Peyer's patch (tissue), 4 donors: ENCODE measurements around the gene POLD2. TPM values are rescaled to one million over a fixed set of nuclear protein-coding genes. Genes with fewer than 3 reads are reported as not detected.

Experiments
- DNase-seq, 3 donors: peaks; one replicate each; pipeline ENCODE4 v3.0.0-alpha.2; 2017 to 2019
- H3K27ac ChIP-seq, 4 donors: fragments of 200-600 bp; sonication (generic); one replicate each; pipeline ENCODE4 v1.5.1; 2016 to 2019
- H3K27me3 ChIP-seq, 2 donors: fragments of 200-600 bp; sonication (generic); one replicate each; pipeline ENCODE4 v1.5.1; 2019
- H3K36me3 ChIP-seq, 3 donors: fragments of 200-600 bp; sonication (generic); one replicate each; pipeline ENCODE4 v1.5.1; 2016 to 2019
- H3K4me1 ChIP-seq, 4 donors: fragments of 200-600 bp; sonication (generic); one replicate each; pipeline ENCODE4 v1.5.1; 2016 to 2019
- H3K4me3 ChIP-seq, 4 donors: fragments of 200-600 bp; sonication (generic); 1 replicate in 3 of 4; 2 replicates in 1 of 4; pipeline ENCODE4 v1.5.1; 2016 to 2019; ENCODE audit warnings: mild to moderate bottlenecking in 1 of 4
- H3K9me3 ChIP-seq, 4 donors: fragments of 200-600 bp; sonication (generic); one replicate each; pipeline ENCODE4 v1.5.1; 2016 to 2019; ENCODE audit warnings: mild to moderate bottlenecking in 1 of 4
- CTCF ChIP-seq, 6 experiments: fragments of 450-650 bp in 4 of 6; fragments of 200-600 bp in 2 of 6; sonication (generic) in 1 of 6; IDR thresholded peaks; one replicate each; pipeline ENCODE4 v1.5.1; 2017 to 2019; ENCODE audit warnings: antibody characterized with exemption in 6 of 6, mild to moderate bottlenecking in 3 of 6, moderate library complexity in 1 of 6
- POLR2A ChIP-seq, 2 donors: fragments of 450-650 bp; IDR thresholded peaks; one replicate each; pipeline ENCODE4 v1.5.1; 2017; ENCODE audit warnings: antibody characterized with exemption in 2 of 2, mild to moderate bottlenecking in 2 of 2, moderate library complexity in 2 of 2
- total RNA-seq, 4 donors: library from RNA; depleted of rRNA; stranded (reverse); fragments of >200 nt; gene quantifications; one replicate each; pipeline ENCODE4 v1.1.0, GENCODE V29; 2016

Gene POLD2
- total RNA-seq, 4 donors from 2014 or later: 7.4 to 80.9 (median 28.4) TPM

- H3K27ac ChIP-seq: no peak overlapping the region
- no peak for DNase-seq
- no peaks in the 10 kb centered on the region for H3K27me3 ChIP-seq
- TF ChIP-seq POLR2A (IDR thresholded peaks at IDR 0.05) (no peak), CTCF (IDR thresholded peaks at IDR 0.05) (no peak)
- no peak overlapping the region for H3K4me3 ChIP-seq
- H3K9me3 ChIP-seq: no peaks in the 10 kb centered on the region
- no peaks in the 10 kb centered on the region for H3K4me1 ChIP-seq
- H3K36me3 ChIP-seq: peaks cover 0 to 29% (median 0%) of the 10 kb centered on the region in 3 donors
These were observed 8.6 kb downstream of the POLD2 start for GRCh38 chr7:44114586-44115310.

- H3K4me3 ChIP-seq: no peak overlapping the region
- DNase-seq: no peak
- H3K4me1 ChIP-seq: no peaks in the 10 kb centered on the region
- H3K9me3 ChIP-seq: no peaks in the 10 kb centered on the region
- H3K36me3 ChIP-seq: peaks cover 0 to 26% (median 0%) of the 10 kb centered on the region in 3 donors
- no peaks in the 10 kb centered on the region for H3K27me3 ChIP-seq
- TF ChIP-seq CTCF (IDR thresholded peaks at IDR 0.05) (no peak), POLR2A (IDR thresholded peaks at IDR 0.05) (no peak)
- no peak overlapping the region for H3K27ac ChIP-seq
These were observed 9.5 kb downstream of the POLD2 start for GRCh38 chr7:44113764-44114354.

- Histone ChIP-seq H3K9me3 (no peaks in the 10 kb centered on the region), H3K4me3 (no peak overlapping the region), H3K4me1 (no peaks in the 10 kb centered on the region), H3K27ac (no peak overlapping the region), H3K36me3 (peaks cover 0 to 29% (median 0%) of the 10 kb centered on the region in 3 donors), H3K27me3 (no peaks in the 10 kb centered on the region)
- TF ChIP-seq CTCF (IDR thresholded peaks at IDR 0.05) (no peak), POLR2A (IDR thresholded peaks at IDR 0.05) (no peak)
- no peak for DNase-seq
These were observed 10.2 kb downstream of the POLD2 start for GRCh38 chr7:44112997-44113763.

GRCh38 chr7:44112231-44112996, 10.9 kb downstream of the POLD2 start:
- no peak for DNase-seq
- Histone ChIP-seq H3K36me3 (peaks cover 0 to 24% (median 0%) of the 10 kb centered on the region in 3 donors), H3K27ac (no peak overlapping the region), H3K9me3 (no peaks in the 10 kb centered on the region), H3K27me3 (no peaks in the 10 kb centered on the region), H3K4me3 (no peak overlapping the region), H3K4me1 (no peaks in the 10 kb centered on the region)
- no peak for TF ChIP-seq POLR2A (IDR thresholded peaks at IDR 0.05)
- TF ChIP-seq CTCF (IDR thresholded peaks at IDR 0.05): no peak

- Histone ChIP-seq H3K9me3 (no peaks in the 10 kb centered on the region), H3K4me1 (no peaks in the 10 kb centered on the region), H3K27me3 (no peaks in the 10 kb centered on the region), H3K4me3 (no peak overlapping the region), H3K27ac (no peak overlapping the region), H3K36me3 (peaks cover 0 to 20% (median 0%) of the 10 kb centered on the region in 3 donors)
- DNase-seq: no peak
- TF ChIP-seq CTCF (IDR thresholded peaks at IDR 0.05) (no peak), POLR2A (IDR thresholded peaks at IDR 0.05) (no peak)
These were observed 11.6 kb downstream of the POLD2 start for GRCh38 chr7:44111761-44112160.
